Measurements from ENCODE around the gene LCK.

DNA sequence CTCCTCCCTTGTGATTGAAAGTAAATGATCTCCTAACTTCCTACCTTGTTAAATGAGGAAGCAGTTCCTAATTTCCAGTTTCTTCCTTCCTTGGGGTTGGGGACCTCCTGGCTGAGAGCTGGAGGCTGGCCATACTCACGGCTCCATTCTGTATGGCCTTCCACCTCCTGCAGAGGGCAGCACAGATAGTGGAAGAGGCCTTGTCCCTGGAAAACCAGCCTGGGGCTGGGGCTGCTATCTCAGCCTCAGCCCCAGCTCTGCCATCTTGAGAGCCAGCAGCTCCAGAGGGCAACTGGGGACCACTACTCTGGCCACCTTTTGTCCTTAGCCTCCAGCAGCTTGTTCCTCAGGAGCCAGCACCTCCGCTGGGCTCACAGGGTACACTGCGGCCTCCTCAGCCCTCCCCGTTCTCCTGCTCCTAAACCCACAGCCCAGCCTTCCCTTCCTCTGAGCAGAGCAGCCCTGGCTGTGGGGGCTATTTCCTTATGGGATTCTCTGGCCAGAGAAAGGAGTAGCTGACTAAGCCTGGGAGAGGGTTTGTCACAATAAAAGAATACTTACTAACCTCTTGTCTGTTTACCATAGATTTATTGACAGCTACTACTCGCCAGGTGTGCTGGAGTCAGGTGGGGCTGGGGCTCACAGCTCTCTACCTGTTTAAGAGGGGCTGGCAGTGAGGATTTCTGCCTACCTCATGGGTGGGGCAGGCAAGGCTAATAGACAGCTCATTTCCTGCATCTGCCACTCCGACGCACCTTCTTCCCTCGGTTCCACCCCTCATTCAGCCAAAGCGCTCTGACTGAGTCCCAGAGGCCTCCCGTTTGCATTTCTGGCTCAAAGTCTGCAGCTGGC, 35.2 kb upstream of the LCK start:
- peak; percentile 37 to 73 for TF ChIP-seq CTCF (IDR thresholded peaks at IDR 0.05)
- no peak for TF ChIP-seq POLR2A (IDR thresholded peaks at IDR 0.05)
